ENCODE data around the gene C10orf143.

Gene C10orf143

GRCh38 chr10:130040351-130040750, 70.3 kb downstream of the C10orf143 start:
- no peak for DNase-seq (ENCODE audit: insufficient read length, low spot score)
- no peak for FAIRE-seq
- TF ChIP-seq PAX5 (IDR thresholded peaks at IDR 0.05; ENCODE audit: insufficient read depth, low read length, severe bottlenecking) (no peak), POLR2AphosphoS5 (IDR thresholded peaks at IDR 0.05; ENCODE audit: low read depth, low read length) (no peak)

- TF ChIP-seq POLR2A (IDR thresholded peaks at IDR 0.05; ENCODE audit: low read depth, low read length): no peak
- no peak for TF ChIP-seq TAF1 (IDR thresholded peaks at IDR 0.05; ENCODE audit: low read depth, low read length)
- no peak for TF ChIP-seq POLR2AphosphoS5 (IDR thresholded peaks at IDR 0.05; ENCODE audit: low read depth, low read length)
- no peak for TF ChIP-seq PAX5 (IDR thresholded peaks at IDR 0.05; ENCODE audit: insufficient read depth, low read length, severe bottlenecking)
- TF ChIP-seq POU2F2 (IDR thresholded peaks at IDR 0.05; ENCODE audit: low read depth, low read length): no peak
- TF ChIP-seq SPI1 (IDR thresholded peaks at IDR 0.05; ENCODE audit: low read depth, low read length): no peak
Measured at GRCh38 chr10:130039141-130039540, 71.5 kb downstream of the C10orf143 start.

GRCh38 chr10:130038611-130039109, 72.0 kb downstream of the C10orf143 start:
- no peak for TF ChIP-seq POLR2AphosphoS5 (IDR thresholded peaks at IDR 0.05; ENCODE audit: low read depth, low read length)
- TF ChIP-seq POLR2A (IDR thresholded peaks at IDR 0.05; ENCODE audit: low read depth, low read length): no peak
- no peak for TF ChIP-seq PAX5 (IDR thresholded peaks at IDR 0.05; ENCODE audit: insufficient read depth, low read length, severe bottlenecking)
- no peak for TF ChIP-seq TAF1 (IDR thresholded peaks at IDR 0.05; ENCODE audit: low read depth, low read length)
- TF ChIP-seq POU2F2 (IDR thresholded peaks at IDR 0.05; ENCODE audit: low read depth, low read length): no peak
- no peak for TF ChIP-seq SPI1 (IDR thresholded peaks at IDR 0.05; ENCODE audit: low read depth, low read length)
- no peak for FAIRE-seq
- no peak for DNase-seq (ENCODE audit: insufficient read length, low spot score)

More at GRCh38 chr10:130039141-130039540, 71.5 kb downstream of the C10orf143 start:
- DNase-seq (ENCODE audit: insufficient read length, low spot score) (no peak), FAIRE-seq (no peak)

GRCh38 chr10:130038019-130038555, 72.5 kb downstream of the C10orf143 start:
- TF ChIP-seq PAX5 (IDR thresholded peaks at IDR 0.05; ENCODE audit: insufficient read depth, low read length, severe bottlenecking) (no peak), POLR2AphosphoS5 (IDR thresholded peaks at IDR 0.05; ENCODE audit: low read depth, low read length) (no peak), SPI1 (IDR thresholded peaks at IDR 0.05; ENCODE audit: low read depth, low read length) (no peak), POLR2A (IDR thresholded peaks at IDR 0.05; ENCODE audit: low read depth, low read length) (no peak), POU2F2 (IDR thresholded peaks at IDR 0.05; ENCODE audit: low read depth, low read length) (no peak), TAF1 (IDR thresholded peaks at IDR 0.05; ENCODE audit: low read depth, low read length) (no peak)
- FAIRE-seq: no peak

GRCh38 chr10:130037169-130037661, 73.4 kb downstream of the C10orf143 start:
- DNase-seq (ENCODE audit: insufficient read length, low spot score) (no peak), FAIRE-seq (no peak)
- TF ChIP-seq POLR2A (IDR thresholded peaks at IDR 0.05; ENCODE audit: low read depth, low read length): no peak
- TF ChIP-seq TAF1 (IDR thresholded peaks at IDR 0.05; ENCODE audit: low read depth, low read length): no peak

More at GRCh38 chr10:130038019-130038555, 72.5 kb downstream of the C10orf143 start:
- DNase-seq (ENCODE audit: insufficient read length, low spot score): no peak

GRCh38 chr10:130036296-130037065, 74.1 kb downstream of the C10orf143 start:
- no peak for FAIRE-seq
- TF ChIP-seq TAF1 (IDR thresholded peaks at IDR 0.05; ENCODE audit: low read depth, low read length): no peak
- TF ChIP-seq POLR2A (IDR thresholded peaks at IDR 0.05; ENCODE audit: low read depth, low read length): no peak
- TF ChIP-seq POU2F2 (IDR thresholded peaks at IDR 0.05; ENCODE audit: low read depth, low read length): no peak
- TF ChIP-seq PAX5 (IDR thresholded peaks at IDR 0.05; ENCODE audit: insufficient read depth, low read length, severe bottlenecking): no peak
- no peak for TF ChIP-seq SPI1 (IDR thresholded peaks at IDR 0.05; ENCODE audit: low read depth, low read length)
- no peak for TF ChIP-seq POLR2AphosphoS5 (IDR thresholded peaks at IDR 0.05; ENCODE audit: low read depth, low read length)
- DNase-seq (ENCODE audit: insufficient read length, low spot score): no peak

GRCh38 chr10:130029209-130029608, 81.4 kb downstream of the C10orf143 start:
- TF ChIP-seq PAX5 (IDR thresholded peaks at IDR 0.05; ENCODE audit: insufficient read depth, low read length, severe bottlenecking) (no peak), POLR2A (IDR thresholded peaks at IDR 0.05; ENCODE audit: low read depth, low read length) (no peak), SPI1 (IDR thresholded peaks at IDR 0.05; ENCODE audit: low read depth, low read length) (no peak)
- FAIRE-seq (no peak), DNase-seq (ENCODE audit: insufficient read length, low spot score) (no peak)

- DNase-seq (ENCODE audit: insufficient read length, low spot score) (no peak), FAIRE-seq (no peak)
- no peak for TF ChIP-seq POLR2AphosphoS5 (IDR thresholded peaks at IDR 0.05; ENCODE audit: low read depth, low read length)
Measured at GRCh38 chr10:130028465-130028819, 82.2 kb downstream of the C10orf143 start.

- TF ChIP-seq POU2F2 (IDR thresholded peaks at IDR 0.05; ENCODE audit: low read depth, low read length) (no peak), TAF1 (IDR thresholded peaks at IDR 0.05; ENCODE audit: low read depth, low read length) (no peak)
- FAIRE-seq (no peak), DNase-seq (ENCODE audit: insufficient read length, low spot score) (no peak)
Measured at GRCh38 chr10:130027716-130028464, 82.7 kb downstream of the C10orf143 start.
